HS-5 (cell line): ENCODE measurements around the gene TUBA1A.
"Not testable (repeated sequence)": the region's sequence is repeated elsewhere in the genome, so short reads cannot be mapped to it uniquely, and the experiment has no call there.

Experiments used
- DNase-seq: peaks from one replicate; pipeline ENCODE4 v3.0.0-alpha.2; 2012; ENCODE audit warnings: low read depth

The TUBA1A gene

DNA sequence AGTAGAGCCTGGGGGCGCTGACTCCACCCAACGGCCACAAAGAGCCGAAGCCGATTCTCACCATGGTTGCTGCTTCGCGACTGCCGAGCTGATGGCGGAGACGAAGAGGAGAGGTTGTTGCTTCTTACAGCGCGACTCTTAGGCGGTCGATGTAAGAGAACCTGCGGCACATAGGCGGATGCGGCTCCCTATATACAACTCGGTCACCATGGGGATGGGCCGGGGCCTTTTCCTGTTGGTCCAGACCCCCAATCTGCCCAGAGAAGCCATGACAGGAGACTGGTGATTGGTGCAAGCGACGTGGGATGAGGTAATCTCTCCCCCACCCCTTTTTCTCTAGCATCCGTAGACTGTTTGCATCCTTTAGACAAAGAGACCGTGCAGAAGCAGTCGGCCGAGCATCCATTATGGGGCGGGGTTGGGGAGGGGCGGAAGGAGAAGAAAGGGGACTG lies at the start of gene TUBA1A:
TUBA1A (minus strand) TSS at position 165 of the 452 bp plus-strand sequence; CDS start at position 64, 101 bp downstream.
- peak; percentile 94 for DNase-seq

DNA sequence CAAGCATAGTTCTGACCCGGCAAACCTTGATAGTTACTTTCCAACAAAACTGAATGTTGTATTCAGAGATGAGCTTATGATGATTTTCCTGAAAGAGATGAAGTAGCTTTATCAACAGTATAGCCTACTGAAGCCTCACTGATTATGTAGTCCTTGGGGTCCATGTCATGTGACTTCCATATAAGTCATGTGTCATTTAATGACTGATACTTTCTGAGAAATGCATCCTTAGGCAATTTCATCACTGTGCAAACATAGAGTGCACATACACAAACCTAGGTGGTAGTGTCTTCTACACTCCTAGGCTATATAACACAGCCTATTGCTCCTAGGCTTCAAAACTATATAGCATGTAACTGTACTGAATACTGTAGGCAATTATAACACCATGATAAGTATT lies 47.5 kb upstream of the TUBA1A start:
- no peak for DNase-seq

DNA sequence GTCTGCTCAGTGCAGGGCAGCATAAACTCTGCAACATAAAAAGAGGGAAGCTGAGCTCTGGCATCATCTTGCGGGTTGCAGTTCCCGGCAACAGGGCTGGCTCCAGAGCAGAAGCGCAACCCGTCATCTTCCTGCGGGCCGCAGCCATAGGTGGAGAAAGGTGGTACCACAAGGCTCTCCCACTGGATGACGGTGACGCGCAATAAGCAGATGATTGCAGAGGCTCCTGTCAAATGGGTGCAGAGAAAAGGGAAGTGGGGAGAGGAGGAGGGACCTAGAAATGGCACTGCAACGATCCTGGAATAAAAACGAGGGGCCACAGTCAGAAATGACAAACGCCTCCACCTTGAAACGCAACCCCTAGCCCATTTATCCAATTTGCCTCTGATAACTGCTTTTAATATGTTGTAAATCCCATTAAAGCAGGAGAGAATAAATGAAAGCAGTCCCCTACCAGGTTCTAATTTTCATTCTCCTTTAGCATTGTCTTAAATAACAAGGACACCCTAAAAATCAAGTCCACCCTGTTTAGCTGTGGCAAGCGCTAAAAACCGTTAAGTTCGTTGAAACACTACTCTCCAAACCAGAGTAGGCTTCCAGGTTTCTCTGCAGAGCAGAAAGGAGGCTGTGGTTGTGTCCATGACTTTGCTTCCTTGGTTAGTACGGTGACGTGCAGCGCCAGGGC lies 45.1 kb upstream of the TUBA1A start:
- no peak for DNase-seq

GRCh38 chr12:49232940-49233841 lies 44.3 kb upstream of the TUBA1A start:
- DNase-seq = no peak

GRCh38 chr12:49231878-49232655 lies 43.2 kb upstream of the TUBA1A start:
- no peak for DNase-seq

- DNase-seq = no peak
These were observed 41.9 kb upstream of the TUBA1A start for GRCh38 chr12:49230805-49231194.

GRCh38 chr12:49230176-49230804 lies 41.4 kb upstream of the TUBA1A start:
- no peak for DNase-seq

DNA sequence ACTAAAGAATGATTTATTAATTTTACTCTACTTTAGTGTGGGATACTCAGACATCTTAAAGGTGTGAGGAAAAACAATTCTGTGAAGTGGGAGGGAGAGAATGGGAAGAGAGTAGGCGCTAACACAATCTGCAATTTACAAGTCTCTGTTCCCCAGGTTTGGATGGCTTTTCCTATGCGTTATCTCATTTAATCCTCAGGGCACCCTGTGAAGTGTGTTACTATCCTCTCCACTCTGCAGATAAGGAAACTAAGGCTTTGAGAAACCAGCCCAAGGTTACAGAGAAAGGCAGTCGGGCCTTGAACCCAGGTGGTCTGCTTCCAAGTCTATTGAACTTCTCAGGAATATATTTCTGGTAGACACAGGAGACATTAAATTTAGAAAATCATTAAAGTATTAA lies 39.8 kb upstream of the TUBA1A start:
- DNase-seq = no peak

- no peak for DNase-seq
These were observed 38.8 kb upstream of the TUBA1A start for GRCh38 chr12:49227713-49228112.

GRCh38 chr12:49225576-49226166 lies 36.8 kb upstream of the TUBA1A start:
- no peak for DNase-seq

DNA sequence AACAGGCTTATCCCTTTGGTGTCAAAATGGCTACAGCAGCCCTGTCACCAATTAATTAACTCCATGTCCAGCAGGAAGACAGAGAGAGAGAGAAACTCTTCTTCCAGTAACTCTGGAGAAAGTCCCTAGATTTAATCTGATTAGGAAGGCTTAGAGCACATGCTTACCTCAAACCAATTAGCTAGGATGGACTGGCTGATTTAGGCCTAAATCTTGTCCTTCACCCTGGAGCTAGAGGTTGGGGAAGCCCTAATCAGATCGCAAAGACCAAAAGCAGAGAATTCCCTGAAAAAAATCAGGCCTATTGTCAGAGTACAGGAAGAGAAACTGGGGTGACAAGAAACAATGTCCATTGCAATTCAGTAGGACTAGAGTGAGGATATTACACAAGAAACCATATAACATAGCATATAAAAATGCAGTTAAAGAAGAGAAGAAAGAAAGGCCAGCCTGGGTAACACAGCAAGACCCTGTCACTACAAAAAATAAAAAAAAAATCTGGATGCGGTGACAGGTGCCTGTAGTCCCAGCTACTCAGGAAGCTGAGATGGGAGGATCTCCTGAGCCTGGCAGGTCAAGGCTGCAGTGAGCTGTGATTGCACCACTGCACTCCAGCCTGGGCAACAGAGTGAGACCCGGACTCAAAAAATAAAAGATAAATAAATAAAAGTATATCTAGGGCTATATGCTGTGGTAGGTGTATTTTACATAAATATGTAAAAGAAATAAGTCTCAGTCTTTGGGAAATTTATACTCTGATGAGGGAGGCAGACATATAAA lies 34.9 kb upstream of the TUBA1A start:
- no peak for DNase-seq

- DNase-seq = no peak
These were observed 34.2 kb upstream of the TUBA1A start for GRCh38 chr12:49223122-49223521.

DNA sequence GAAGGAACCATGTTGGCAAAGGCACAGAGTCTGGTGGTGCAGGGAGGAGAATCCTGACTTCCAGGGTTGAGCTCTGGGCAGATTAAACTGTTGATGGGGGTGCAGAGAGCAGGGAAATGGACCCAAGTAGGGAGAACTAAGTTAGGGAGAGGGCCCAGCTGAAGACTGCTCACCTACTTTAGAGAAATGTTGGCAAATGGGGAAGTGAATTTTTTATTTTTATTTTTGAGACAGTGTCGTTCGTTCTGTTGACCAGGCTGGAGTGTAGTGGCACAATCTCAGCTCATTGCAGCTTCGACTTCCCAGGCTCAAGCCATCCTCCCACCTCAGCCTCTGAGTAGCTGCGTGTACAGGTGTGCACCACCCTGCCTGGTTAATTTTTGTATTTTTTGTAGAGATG lies 32.1 kb upstream of the TUBA1A start:
- DNase-seq = no peak

DNA sequence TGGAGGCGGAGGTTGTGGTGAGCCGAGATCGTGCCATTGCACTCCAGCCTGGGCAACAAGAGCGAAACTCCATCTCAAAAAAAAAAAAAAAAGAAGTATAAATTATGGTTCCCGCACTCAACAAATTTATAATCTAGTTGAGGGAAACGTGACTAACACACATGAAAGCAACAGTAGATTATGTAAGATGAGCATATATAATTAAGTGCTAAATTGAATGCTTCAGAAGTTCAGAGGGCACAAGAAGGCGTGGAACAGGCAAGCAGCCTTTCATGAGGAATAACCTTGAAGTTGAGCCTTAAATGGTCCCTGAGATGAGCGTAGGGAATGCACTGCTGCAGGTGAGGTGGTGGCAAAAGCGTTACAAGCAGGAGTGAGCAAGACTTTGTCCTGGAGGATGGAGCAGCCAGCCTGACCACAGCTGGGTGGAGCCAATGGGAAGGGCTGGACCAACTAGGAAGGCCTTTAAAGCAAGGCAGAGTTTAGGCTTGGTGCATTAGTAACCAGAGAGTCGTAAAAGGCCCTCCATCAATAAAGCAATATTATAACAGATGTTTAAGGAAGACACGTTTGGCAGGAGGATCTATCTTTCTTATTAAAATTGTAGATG lies 30.6 kb upstream of the TUBA1A start:
- no peak for DNase-seq

GRCh38 chr12:49212572-49212971 lies 23.7 kb upstream of the TUBA1A start:
- no peak for DNase-seq

GRCh38 chr12:49210703-49211102 lies 21.8 kb upstream of the TUBA1A start:
- not testable (repeated sequence) for DNase-seq

- no peak for DNase-seq
These were observed 19.8 kb upstream of the TUBA1A start for GRCh38 chr12:49208676-49209075.

DNA sequence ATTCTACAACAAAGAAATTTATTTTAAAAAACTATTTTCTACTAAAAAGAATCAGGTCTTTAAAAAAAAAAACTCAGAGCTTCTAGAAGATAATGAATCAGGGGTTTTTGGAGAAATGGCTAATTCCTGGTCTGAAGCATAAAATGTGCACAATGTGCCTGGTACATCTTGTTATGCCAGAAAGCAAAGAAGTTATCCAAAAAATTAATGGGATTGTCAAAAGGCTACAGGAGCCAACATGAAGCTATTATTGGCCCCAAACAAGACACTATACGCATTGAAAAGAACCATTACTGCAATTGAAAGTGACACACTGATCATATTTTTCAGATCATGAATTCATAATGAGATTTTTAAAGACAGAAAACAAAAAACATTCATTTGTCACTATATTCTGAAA lies 19.3 kb upstream of the TUBA1A start:
- no peak for DNase-seq

GRCh38 chr12:49206389-49206788 lies 17.5 kb upstream of the TUBA1A start:
- no peak for DNase-seq

DNA sequence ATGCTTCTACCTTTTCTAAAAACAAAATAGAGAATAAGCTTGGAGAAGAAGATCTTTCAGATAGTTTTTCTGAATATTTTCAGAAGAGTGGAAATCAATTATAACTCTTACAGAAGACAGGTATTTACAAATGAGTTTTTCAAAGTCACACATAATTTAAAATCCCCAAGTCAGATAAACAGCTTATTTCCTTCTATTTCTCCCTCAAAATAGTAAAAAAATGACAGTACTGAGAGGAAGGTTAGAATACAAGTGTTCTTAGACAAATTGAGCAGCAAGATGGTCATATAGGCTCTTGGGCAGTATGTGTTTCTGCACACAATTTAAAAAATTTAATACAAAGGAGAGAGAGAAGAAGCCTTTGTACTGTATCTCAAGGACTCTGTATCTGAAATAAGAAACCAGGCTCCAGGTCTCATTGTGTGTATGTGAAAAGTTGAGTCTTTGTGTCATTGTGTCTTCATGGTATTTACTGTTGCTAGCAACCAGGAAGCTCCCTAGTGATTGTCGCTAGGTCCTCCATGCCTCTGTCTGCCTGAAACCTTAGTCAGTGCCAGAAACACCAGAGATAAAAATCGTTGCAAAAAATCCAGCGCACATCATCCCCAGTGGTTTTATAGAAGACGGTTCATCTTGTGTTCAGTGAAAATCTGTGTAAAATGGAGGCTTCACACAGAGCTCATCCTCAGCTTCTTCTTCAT lies 12.9 kb upstream of the TUBA1A start:
- no peak for DNase-seq
